ENCODE results near the gene SOCS4. TPM values are rescaled to one million over a fixed set of nuclear protein-coding genes. Genes with fewer than 3 reads are reported as not detected.

The SOCS4 gene
- total and polyA plus RNA-seq, 2 experiments from 2014 or later, result 17.7 to 24.9 TPM

DNA sequence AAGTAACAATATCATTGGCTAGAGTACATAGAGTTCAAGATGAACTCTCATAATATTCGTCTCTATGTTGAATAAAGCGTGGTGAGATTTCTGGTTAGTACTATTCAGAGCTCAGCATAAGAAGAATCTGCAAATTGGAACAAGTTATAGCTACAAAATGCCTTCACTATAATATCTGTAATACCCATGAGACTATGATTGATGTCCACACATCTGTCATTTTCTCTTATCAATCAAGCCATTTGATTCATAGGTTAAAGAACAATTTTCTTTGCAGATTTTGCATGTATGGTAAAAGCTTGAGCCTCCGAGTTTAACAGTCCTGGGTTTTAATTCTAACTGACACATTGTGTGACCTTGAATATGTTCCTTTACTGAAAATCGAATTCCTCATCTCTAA is 1.4 kb downstream of the SOCS4 start (continued):
- TF ChIP-seq EZH2 (IDR thresholded peaks at IDR 0.05; ENCODE audit: low read depth, unreplicated experiment) (no peak), STAT1 (IDR thresholded peaks at IDR 0.05; ENCODE audit: unreplicated experiment) (no peak), ETS1 (IDR thresholded peaks at IDR 0.05) (no peak), CREB1 (CRISPR knock-in tag; IDR thresholded peaks at IDR 0.05; ENCODE audit: low read depth) (no peak), ZNF331 (CRISPR knock-in tag; IDR thresholded peaks at IDR 0.05; ENCODE audit: low read depth) (no peak), POLR2AphosphoS5 (IDR thresholded peaks at IDR 0.05; ENCODE audit: low read depth) (no peak)

DNA sequence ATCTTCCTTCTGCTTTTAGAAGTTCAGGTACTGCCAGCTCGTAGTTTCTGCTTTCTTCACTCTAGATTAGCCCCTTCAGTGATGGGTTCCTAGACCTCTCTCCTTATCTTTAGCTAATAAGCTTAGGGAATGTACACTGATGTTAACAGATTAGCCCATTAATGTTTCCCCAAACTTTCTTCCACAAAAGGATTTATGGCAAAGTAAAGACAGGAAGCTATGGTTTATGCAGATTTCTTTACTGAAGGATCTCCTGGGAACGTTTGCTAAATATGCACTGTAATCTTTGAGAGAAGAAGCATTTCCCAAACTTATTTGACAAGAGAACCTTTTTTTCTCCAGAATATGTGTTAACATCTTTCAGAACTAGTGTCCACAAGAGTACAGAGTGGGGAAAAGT is 4.2 kb downstream of the SOCS4 start:
- no peak overlapping the region for H3K4me3 Mint-ChIP-seq
- peaks cover 73% of the 10 kb centered on the region for H3K79me2 ChIP-seq (replicated peaks; ENCODE audit: insufficient read depth)
- no peak for ATAC-seq
- TF ChIP-seq ZNF114 (CRISPR knock-in tag; IDR thresholded peaks at IDR 0.05) (no peak), CTCF (conservative IDR thresholded peaks at IDR 0.05; ENCODE audit: low read depth in 2 of 2) (no peak), STAT1 (IDR thresholded peaks at IDR 0.05; ENCODE audit: unreplicated experiment) (no peak), JUNB (IDR thresholded peaks at IDR 0.05; ENCODE audit: unreplicated experiment) (no peak), NANOG (IDR thresholded peaks at IDR 0.05; ENCODE audit: borderline replicate concordance) (no peak), CREB1 (CRISPR knock-in tag; IDR thresholded peaks at IDR 0.05; ENCODE audit: low read depth) (no peak), ETS1 (IDR thresholded peaks at IDR 0.05) (no peak), EZH2phosphoT487 (IDR thresholded peaks at IDR 0.05; ENCODE audit: unreplicated experiment) (no peak)
- TF ChIP-seq, protein P1, sequence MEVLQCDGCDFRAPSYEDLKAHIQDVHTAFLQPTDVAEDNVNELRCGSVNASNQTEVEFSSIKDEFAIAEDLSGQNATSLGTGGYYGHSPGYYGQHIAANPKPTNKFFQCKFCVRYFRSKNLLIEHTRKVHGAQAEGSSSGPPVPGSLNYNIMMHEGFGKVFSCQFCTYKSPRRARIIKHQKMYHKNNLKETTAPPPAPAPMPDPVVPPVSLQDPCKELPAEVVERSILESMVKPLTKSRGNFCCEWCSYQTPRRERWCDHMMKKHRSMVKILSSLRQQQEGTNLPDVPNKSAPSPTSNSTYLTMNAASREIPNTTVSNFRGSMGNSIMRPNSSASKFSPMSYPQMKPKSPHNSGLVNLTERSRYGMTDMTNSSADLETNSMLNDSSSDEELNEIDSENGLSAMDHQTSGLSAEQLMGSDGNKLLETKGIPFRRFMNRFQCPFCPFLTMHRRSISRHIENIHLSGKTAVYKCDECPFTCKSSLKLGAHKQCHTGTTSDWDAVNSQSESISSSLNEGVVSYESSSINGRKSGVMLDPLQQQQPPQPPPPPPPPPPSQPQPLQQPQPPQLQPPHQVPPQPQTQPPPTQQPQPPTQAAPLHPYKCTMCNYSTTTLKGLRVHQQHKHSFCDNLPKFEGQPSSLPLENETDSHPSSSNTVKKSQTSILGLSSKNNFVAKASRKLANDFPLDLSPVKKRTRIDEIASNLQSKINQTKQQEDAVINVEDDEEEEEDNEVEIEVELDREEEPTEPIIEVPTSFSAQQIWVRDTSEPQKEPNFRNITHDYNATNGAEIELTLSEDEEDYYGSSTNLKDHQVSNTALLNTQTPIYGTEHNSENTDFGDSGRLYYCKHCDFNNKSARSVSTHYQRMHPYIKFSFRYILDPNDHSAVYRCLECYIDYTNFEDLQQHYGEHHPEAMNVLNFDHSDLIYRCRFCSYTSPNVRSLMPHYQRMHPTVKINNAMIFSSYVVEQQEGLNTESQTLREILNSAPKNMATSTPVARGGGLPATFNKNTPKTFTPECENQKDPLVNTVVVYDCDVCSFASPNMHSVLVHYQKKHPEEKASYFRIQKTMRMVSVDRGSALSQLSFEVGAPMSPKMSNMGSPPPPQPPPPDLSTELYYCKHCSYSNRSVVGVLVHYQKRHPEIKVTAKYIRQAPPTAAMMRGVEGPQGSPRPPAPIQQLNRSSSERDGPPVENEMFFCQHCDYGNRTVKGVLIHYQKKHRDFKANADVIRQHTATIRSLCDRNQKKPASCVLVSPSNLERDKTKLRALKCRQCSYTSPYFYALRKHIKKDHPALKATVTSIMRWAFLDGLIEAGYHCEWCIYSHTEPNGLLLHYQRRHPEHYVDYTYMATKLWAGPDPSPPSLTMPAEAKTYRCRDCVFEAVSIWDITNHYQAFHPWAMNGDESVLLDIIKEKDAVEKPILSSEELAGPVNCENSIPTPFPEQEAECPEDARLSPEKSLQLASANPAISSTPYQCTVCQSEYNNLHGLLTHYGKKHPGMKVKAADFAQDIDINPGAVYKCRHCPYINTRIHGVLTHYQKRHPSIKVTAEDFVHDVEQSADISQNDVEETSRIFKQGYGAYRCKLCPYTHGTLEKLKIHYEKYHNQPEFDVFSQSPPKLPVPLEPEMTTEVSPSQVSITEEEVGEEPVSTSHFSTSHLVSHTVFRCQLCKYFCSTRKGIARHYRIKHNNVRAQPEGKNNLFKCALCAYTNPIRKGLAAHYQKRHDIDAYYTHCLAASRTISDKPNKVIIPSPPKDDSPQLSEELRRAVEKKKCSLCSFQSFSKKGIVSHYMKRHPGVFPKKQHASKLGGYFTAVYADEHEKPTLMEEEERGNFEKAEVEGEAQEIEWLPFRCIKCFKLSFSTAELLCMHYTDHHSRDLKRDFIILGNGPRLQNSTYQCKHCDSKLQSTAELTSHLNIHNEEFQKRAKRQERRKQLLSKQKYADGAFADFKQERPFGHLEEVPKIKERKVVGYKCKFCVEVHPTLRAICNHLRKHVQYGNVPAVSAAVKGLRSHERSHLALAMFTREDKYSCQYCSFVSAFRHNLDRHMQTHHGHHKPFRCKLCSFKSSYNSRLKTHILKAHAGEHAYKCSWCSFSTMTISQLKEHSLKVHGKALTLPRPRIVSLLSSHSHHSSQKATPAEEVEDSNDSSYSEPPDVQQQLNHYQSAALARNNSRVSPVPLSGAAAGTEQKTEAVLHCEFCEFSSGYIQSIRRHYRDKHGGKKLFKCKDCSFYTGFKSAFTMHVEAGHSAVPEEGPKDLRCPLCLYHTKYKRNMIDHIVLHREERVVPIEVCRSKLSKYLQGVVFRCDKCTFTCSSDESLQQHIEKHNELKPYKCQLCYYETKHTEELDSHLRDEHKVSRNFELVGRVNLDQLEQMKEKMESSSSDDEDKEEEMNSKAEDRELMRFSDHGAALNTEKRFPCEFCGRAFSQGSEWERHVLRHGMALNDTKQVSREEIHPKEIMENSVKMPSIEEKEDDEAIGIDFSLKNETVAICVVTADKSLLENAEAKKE (CRISPR knock-in tag; IDR thresholded peaks at IDR 0.05), result no peak

More for the DNA sequence above, 4.2 kb downstream of the SOCS4 start:
- Histone ChIP-seq H4K20me1 (replicated peaks; ENCODE audit: insufficient read depth) (peaks cover 9% of the 10 kb centered on the region), H3K36me3 (ENCODE audit: insufficient read depth) (no peaks in the 10 kb centered on the region; the same call in 1 of the 2 replicates), H2AFZ (no peak overlapping the region), H3K4me3 (no peak overlapping the region), H3K9me2 (ENCODE audit: insufficient read depth) (no peaks in the 10 kb centered on the region), H3K4me1 (ENCODE audit: insufficient read depth) (peaks cover 26% of the 10 kb centered on the region), H3K27me3 (ENCODE audit: insufficient read depth) (no peaks in the 10 kb centered on the region), H3F3A (replicated peaks; ENCODE audit: low read depth) (peaks cover 9% of the 10 kb centered on the region; the same call in 1 of the 2 replicates), H3K4me2 (0 out of 2 replicates have a peak overlapping the region, but pooled peaks have one; percentile 2), H3K27ac (ENCODE audit: low read depth) (no peak overlapping the region)
- Mint-ChIP-seq H3K27me3 (ENCODE audit: insufficient read depth, low read depth, poor library complexity) (no peaks in the 10 kb centered on the region), H3K27ac (no peak overlapping the region), H3K4me1 (peaks cover 17% of the 10 kb centered on the region; the same call in 2 of the 3 replicates), H3K36me3 (ENCODE audit: low read depth) (peaks cover 13% of the 10 kb centered on the region; the same call in 2 of the 3 replicates), H3K9me3 (no peaks in the 10 kb centered on the region)
- DNase-seq (ENCODE audit: low spot score), result no peak

Data from GM23338 (cell line).